RWPE2 (cell line): Measurements from ENCODE around the gene SNRNP35.
"Not testable (repeated sequence)": the region's sequence is repeated elsewhere in the genome, so short reads cannot be mapped to it uniquely, and the experiment has no call there.

Experiments
- ATAC-seq: fragments of 200-7000 bp; cut with Tn5 transposase; 3 replicates; pipeline ENCODE4 v1.9.1; 2021; ENCODE audit warnings: low read depth
- DNase-seq: peaks from one replicate; pipeline ENCODE4 v3.0.0-alpha.2; 2020; ENCODE audit warnings: low spot score
- H3K27ac ChIP-seq: fragments of 450-650 bp; 2 replicates; pipeline ENCODE4 v1.5.1; 2017; ENCODE audit warnings: mild to moderate bottlenecking; ENCODE audit not compliant: poor library complexity, severe bottlenecking
- H3K27me3 ChIP-seq: fragments of 250-450 bp; sonication (Bioruptor Pico); 2 replicates; pipeline ENCODE4 v1.5.1; 2021; ENCODE audit warnings: mild to moderate bottlenecking, moderate library complexity; ENCODE audit not compliant: insufficient read depth, poor library complexity, severe bottlenecking
- H3K36me3 ChIP-seq: fragments of 250-450 bp; sonication (Bioruptor Pico); 2 replicates; pipeline ENCODE4 v1.5.1; 2020; ENCODE audit warnings: low read depth, mild to moderate bottlenecking, moderate library complexity
- H3K4me1 ChIP-seq: fragments of 250-450 bp; sonication (Bioruptor Pico); 2 replicates; pipeline ENCODE4 v1.5.1; 2021; ENCODE audit warnings: mild to moderate bottlenecking, moderate library complexity; ENCODE audit not compliant: insufficient read depth, poor library complexity, severe bottlenecking
- H3K4me3 ChIP-seq: fragments of 250-450 bp; sonication (Bioruptor Pico); 2 replicates; pipeline ENCODE4 v1.5.1; 2021; ENCODE audit warnings: mild to moderate bottlenecking, moderate library complexity; ENCODE audit not compliant: severe bottlenecking
- H3K9me3 ChIP-seq: fragments of 250-450 bp; sonication (Bioruptor Pico); 2 replicates; pipeline ENCODE4 v1.5.1; 2021; ENCODE audit warnings: mild to moderate bottlenecking, moderate library complexity; ENCODE audit not compliant: severe bottlenecking
- CTCF ChIP-seq: fragments of 450-650 bp; IDR thresholded peaks from one replicate; pipeline ENCODE4 v1.5.1; 2017; ENCODE audit warnings: mild to moderate bottlenecking, moderate library complexity; ENCODE audit not compliant: poor library complexity, severe bottlenecking

The SNRNP35 gene

GRCh38 chr12:123427036-123427769 is 30.7 kb upstream of the SNRNP35 start:
- Histone ChIP-seq H3K9me3 (no peaks in the 10 kb centered on the region), H3K4me1 (no peaks in the 10 kb centered on the region), H3K4me3 (no peak overlapping the region), H3K27ac (no peak overlapping the region), H3K27me3 (no peaks in the 10 kb centered on the region), H3K36me3 (0 out of 2 replicates have a peak, but pooled peaks cover 4% of the 10 kb centered on the region)
- no peak for TF ChIP-seq CTCF
- DNase-seq (no peak), ATAC-seq (no peak)

GRCh38 chr12:123428591-123428990 is 29.3 kb upstream of the SNRNP35 start:
- no peak for TF ChIP-seq CTCF
- Histone ChIP-seq H3K36me3 (no peaks in the 10 kb centered on the region), H3K4me3 (no peak overlapping the region), H3K27me3 (no peaks in the 10 kb centered on the region), H3K9me3 (no peaks in the 10 kb centered on the region), H3K27ac (no peak overlapping the region), H3K4me1 (no peaks in the 10 kb centered on the region)
- ATAC-seq (no peak), DNase-seq (no peak)

- not testable (repeated sequence) for DNase-seq, ATAC-seq, H3K9me3 ChIP-seq, H3K27me3 ChIP-seq, H3K36me3 ChIP-seq, H3K4me1 ChIP-seq, H3K4me3 ChIP-seq, H3K27ac ChIP-seq
Measured at GRCh38 chr12:123429101-123429500, 28.8 kb upstream of the SNRNP35 start.

- H3K4me1 ChIP-seq, DNase-seq, H3K36me3 ChIP-seq, H3K27ac ChIP-seq, H3K27me3 ChIP-seq, H3K9me3 ChIP-seq, H3K4me3 ChIP-seq, ATAC-seq: not testable (repeated sequence)
Measured at GRCh38 chr12:123431951-123432817, 25.8 kb upstream of the SNRNP35 start.

GRCh38 chr12:123433615-123434014 is 24.3 kb upstream of the SNRNP35 start:
- Histone ChIP-seq H3K36me3 (no peaks in the 10 kb centered on the region), H3K9me3 (no peaks in the 10 kb centered on the region), H3K27ac (no peak overlapping the region), H3K4me3 (no peak overlapping the region), H3K27me3 (no peaks in the 10 kb centered on the region), H3K4me1 (no peaks in the 10 kb centered on the region)
- ATAC-seq: no peak
- DNase-seq: no peak
- no peak for TF ChIP-seq CTCF

GRCh38 chr12:123435636-123436016 is 22.3 kb upstream of the SNRNP35 start:
- no peak for ATAC-seq
- H3K27ac ChIP-seq: peak overlapping the region; percentile 21
- TF ChIP-seq CTCF: peak; percentile 2
- peak overlapping the region; percentile 70 for H3K4me3 ChIP-seq
- H3K27me3 ChIP-seq: no peaks in the 10 kb centered on the region
- H3K9me3 ChIP-seq: no peaks in the 10 kb centered on the region
- no peaks in the 10 kb centered on the region for H3K36me3 ChIP-seq
- no peak for DNase-seq
- no peaks in the 10 kb centered on the region for H3K4me1 ChIP-seq
